HL-60/S4 treated with retinoic acid at 250 ng/mL for 4 days and 3 days (cell line): Measurements from ENCODE around the gene USP10.
"Not testable (repeated sequence)": the region's sequence is repeated elsewhere in the genome, so short reads cannot be mapped to it uniquely, and the experiment has no call there.

Experiments used
- in situ Hi-C: fragments of 300-500 bp; cut with MboI; formaldehyde crosslinking; loops from 2 replicates; pipeline ENCODE4 v1.7.0; 2022; ENCODE audit warnings: low sequenced_read_pairs

USP10 gene

DNA sequence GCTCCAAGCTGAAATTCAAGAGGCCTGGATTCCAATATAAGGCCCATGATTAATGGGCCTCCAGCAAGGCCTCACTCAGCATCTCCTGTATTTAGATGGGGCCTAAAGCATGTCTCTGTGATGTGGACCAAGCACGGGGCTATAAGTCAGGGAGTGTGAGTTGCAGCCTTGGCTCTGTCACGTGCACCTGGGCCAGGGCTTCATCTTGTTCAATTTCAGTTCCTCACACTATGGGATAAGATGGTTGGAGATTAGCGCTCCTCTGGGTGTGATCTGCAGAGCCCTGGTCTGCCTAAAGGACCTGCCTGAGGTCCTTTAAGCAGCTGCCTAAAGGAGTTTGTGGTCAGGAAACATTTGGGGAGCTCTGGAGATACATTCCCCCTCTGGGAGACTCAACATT lies 26.2 kb upstream of the USP10 start:
- in situ Hi-C loops: no loop called here

GRCh38 chr16:84675423-84675822 lies 24.4 kb upstream of the USP10 start:
- in situ Hi-C loops: no loop called here

GRCh38 chr16:84675884-84676283 lies 23.9 kb upstream of the USP10 start:
- in situ Hi-C loops: no loop called here

DNA sequence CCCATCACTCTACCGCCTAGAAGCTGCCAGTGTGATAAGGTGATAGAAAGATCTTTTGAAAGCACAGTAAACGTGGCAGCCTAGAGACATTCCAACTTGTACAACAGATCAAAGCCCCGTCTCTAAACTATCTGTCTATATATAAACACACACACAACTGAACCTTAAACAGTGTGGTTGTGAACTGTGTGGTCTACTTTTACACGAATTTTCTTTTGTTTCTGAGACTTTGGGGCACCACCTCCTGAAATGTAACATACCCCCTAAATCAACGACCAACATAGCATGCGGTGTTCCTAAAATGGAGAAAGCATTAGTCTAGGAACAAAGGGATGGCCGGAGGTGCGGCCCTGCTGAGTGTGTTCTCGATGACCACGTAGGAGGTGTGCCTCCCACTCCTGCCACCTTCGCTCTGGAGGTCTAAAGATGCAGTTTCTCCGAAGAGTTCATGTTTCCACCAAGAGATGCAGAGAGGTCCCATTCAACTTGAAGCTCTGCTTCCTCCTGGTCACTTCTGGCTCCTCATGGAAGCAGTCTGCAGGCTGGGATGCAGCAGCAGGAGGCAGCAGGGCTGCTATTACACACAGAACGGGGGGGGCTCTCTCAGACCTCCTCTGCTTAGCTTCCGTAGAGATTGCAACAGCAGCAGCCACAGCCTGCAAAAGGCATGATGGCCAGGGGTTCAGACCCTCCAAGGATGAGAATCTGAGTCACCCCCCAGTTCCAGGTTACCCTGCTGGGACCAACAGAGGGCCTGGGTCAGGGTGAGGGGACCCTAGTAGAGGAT lies 22.6 kb upstream of the USP10 start:
- in situ Hi-C loops: no loop called here

GRCh38 chr16:84677849-84678248 lies 22.0 kb upstream of the USP10 start:
- in situ Hi-C loops: no loop called here

- in situ Hi-C loops: no loop called here
Measured at GRCh38 chr16:84678541-84678940, 21.3 kb upstream of the USP10 start.

GRCh38 chr16:84680165-84680842 lies 19.5 kb upstream of the USP10 start:
- in situ Hi-C loops: no loop called here

- in situ Hi-C loops: no loop called here
Measured at GRCh38 chr16:84680843-84681629, 18.8 kb upstream of the USP10 start.

- in situ Hi-C loops: no loop called here
Measured at GRCh38 chr16:84683691-84684591, 15.9 kb upstream of the USP10 start.

- in situ Hi-C loops: no loop called here
Measured at GRCh38 chr16:84684592-84684965, 15.2 kb upstream of the USP10 start.

- in situ Hi-C loops: no loop called here
Measured at GRCh38 chr16:84685210-84685609, 14.6 kb upstream of the USP10 start.

- in situ Hi-C loops: no loop called here
Measured at GRCh38 chr16:84686707-84687298, 13.0 kb upstream of the USP10 start.

- in situ Hi-C loops: no loop called here
Measured at GRCh38 chr16:84687715-84688114, 12.1 kb upstream of the USP10 start.

- in situ Hi-C loops: not testable (repeated sequence)
Measured at GRCh38 chr16:84688163-84688562, 11.6 kb upstream of the USP10 start.

DNA sequence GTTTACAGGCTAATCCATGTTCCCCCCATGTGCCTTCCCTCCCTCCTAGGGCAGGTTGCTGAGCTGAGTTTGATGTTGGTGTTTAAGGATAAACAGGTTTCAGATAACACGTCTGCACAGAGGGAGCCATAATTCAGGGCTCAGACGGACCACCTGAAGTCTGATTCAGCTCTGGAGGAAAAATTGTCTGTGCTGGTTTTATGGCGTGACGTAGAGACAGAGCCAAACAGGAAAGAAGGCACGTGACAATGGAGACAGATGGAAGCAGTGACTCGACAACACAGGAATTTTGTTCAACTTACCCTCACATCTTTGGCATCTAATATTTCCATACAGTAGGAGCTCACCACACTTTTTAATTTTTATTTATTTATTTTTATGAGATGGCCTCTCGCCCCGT lies 10.7 kb upstream of the USP10 start:
- in situ Hi-C loops: no loop called here

GRCh38 chr16:84690088-84690819 lies 9.5 kb upstream of the USP10 start:
- in situ Hi-C loops: no loop called here

- in situ Hi-C loops: no loop called here
Measured at GRCh38 chr16:84692451-84693214, 7.2 kb upstream of the USP10 start.

DNA sequence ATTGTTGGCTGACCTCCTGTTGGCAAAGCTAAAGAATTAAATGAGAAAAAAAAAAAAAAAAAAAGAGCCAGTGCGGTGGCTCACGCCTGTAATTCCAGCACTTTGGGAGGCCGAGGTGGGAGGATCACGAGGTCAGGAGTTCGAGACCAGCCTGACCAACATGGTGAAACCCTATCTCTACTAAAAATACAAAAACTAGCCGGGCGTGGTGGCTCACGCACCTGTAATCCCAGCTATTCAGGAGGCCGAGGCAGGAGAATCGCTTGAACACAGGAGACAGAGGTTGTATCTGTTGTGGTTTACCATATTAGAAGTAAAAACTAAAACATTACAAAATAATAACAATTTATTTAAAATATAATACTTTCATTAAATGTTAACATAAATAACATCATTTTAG lies 5.9 kb upstream of the USP10 start:
- in situ Hi-C loops: not testable (repeated sequence)

DNA sequence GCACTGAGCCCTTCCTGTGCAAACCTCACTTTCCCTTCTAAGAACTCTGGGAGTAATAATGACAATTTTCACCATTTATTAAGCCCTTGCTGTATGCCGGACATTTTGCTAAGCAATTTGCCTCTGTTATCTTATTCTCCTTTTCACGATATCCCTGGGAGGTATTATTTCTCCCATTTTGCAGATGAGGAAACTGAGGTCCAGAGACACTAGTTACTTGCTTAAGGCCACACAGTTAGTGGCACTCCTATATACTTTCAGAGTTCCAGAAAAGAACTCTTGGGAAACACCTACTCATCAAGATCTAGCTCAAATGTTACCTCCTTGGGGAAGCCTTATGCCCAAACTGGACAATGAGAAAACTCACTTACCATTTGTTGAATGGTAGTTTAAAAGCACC lies 4.8 kb upstream of the USP10 start:
- in situ Hi-C loops: no loop called here
